COLO829 (cell line): ENCODE results near the gene C3orf70.
"Not testable (repeated sequence)": the region's sequence is repeated elsewhere in the genome, so short reads cannot be mapped to it uniquely, and the experiment has no call there.

Experiments used
- DNase-seq: peaks from one replicate; pipeline ENCODE4 v3.0.0; 2012; ENCODE audit warnings: low spot score

Gene C3orf70

GRCh38 chr3:185151101-185151963 is 1.5 kb downstream of the C3orf70 start:
- no peak for DNase-seq

- peak; percentile 35 for DNase-seq
These were observed 2.3 kb downstream of the C3orf70 start for GRCh38 chr3:185150561-185150960.

GRCh38 chr3:185149591-185149990 is 3.3 kb downstream of the C3orf70 start:
- no peak for DNase-seq

DNA sequence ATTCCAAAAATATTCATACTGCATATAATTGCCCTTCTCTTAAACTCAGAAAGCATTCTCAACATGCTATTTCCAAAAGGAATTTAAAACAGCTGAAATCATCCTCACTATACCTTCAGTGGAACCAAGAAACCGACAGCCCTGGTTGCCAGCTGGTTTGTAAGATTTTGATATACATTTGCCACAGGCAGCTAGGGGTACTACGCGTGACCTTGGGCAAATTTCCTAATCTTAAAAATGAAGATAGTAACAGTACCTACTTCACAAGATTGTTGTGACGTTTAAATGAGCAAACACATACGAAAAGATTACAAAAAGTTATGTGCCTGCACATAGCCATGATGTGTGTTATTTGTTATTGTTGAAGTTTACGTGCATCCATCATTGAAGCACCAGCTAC is 7.3 kb downstream of the C3orf70 start:
- DNase-seq = no peak

DNA sequence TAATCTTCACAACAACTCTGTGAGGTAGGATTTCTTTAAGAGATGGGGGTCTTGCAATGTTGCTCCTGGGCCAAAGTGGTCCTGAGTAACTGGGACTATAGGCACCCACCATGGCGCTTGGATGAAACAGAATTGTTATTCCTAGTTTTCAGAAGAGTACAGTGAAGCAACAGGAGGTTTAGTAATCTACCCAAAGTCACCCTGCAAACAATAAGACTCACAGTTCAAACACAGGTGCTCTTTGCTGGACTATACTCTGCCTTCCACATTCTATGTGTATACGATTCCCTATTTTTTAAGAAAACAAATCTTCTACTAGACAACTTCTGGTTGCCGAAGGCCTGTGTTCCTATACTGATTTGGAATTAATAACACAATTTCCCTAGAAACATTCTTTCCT is 8.1 kb downstream of the C3orf70 start:
- no peak for DNase-seq

GRCh38 chr3:185137821-185138220 is 15.0 kb downstream of the C3orf70 start:
- peak; percentile 77 for DNase-seq

DNA sequence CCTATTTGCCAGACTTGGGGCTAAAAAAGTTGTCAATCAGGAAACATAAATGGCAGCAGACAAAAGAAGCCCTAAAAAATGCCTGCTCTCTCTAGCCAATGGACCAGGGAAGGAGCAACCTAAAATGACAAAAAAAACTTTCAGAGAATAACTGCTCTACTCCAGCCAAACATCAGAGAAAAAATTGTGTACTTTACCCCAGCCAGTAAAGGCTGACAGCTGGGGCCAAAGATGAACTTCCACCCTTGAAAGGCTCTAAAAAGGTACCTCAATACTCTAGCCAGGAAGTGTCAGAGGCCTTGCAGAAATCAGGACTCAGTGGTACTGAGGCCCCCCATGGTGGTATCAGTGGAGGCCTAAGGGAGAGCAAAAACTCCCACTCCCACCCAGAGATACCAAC is 18.4 kb downstream of the C3orf70 start:
- no peak for DNase-seq

- DNase-seq = no peak
These were observed 21.1 kb downstream of the C3orf70 start for GRCh38 chr3:185131602-185132256.

- DNase-seq = no peak
These were observed 23.8 kb downstream of the C3orf70 start for GRCh38 chr3:185129083-185129482.

- DNase-seq = no peak
These were observed 26.7 kb downstream of the C3orf70 start for GRCh38 chr3:185126201-185126600.

- no peak for DNase-seq
These were observed 32.7 kb downstream of the C3orf70 start for GRCh38 chr3:185120126-185120525.

DNA sequence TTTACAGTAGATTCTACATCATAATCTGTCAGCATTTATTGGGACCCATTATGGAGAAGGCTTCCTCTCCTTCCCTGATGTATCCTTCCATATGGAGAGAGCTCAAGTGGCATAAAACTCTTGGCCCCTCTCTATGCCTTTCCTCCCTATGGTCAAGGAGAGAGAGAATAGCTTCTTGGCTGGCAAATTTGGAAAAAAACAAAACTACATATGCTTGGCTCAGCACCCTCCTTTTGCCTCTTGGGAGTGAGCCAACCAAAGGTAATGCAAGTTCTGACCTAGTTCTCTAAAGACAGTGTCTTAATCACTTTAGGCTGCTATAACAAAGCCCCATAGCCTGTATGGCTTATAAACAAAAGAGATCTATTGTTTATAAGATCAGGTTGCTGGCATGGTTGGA is 37.5 kb downstream of the C3orf70 start:
- no peak for DNase-seq

DNA sequence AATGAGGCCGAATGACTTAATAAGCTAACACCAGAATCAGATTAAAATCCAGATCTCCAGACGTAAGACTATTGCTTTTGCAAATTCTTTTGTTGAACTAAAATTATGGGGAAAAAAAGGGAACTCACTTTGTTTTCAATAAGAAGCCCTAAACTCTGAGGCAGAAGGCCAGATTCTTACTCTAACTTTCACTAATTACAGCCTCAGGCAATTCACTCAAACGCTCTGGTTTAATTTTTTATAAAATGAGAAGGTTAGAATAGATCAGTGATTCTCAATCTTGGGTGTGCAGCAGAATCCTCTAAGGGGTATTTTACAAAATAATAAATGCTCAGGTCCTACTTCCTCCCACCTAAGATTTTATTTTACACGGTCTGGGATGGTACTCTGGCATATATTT is 38.1 kb downstream of the C3orf70 start:
- no peak for DNase-seq

- DNase-seq = no peak
These were observed 40.7 kb downstream of the C3orf70 start for GRCh38 chr3:185112186-185112585.

GRCh38 chr3:185109012-185109411 is 43.8 kb downstream of the C3orf70 start:
- DNase-seq = not testable (repeated sequence)

DNA sequence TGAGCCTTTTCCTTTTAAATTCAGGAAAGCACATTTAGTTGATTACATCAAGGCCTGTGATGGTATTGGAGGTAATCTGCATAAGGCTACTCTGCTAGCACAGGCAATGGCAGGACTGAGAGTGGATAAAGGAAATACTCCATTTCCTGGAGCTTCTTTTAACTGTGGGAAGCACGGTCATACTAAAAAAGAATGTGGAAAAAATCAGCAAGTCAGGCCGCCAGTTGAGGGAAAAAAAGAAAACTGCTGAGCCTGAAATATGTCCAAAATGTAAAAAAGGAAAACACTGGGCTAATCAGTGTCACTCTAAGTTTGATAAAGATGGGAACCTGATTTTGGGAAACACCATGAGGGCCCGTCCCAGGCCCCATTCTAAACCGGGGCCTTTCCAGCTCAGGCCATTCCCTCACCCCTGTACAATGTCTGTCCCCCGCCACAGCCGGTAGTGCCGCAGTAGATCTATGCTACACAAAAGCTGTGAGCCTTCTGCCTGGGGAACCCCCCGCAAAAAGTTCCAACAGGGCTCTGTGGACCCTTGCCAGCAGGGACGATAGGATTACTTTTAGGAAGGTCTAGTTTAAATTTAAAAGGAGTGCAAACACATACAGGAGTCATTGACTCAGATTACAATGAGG is 46.5 kb downstream of the C3orf70 start:
- not testable (repeated sequence) for DNase-seq

GRCh38 chr3:185103359-185104127 is 49.3 kb downstream of the C3orf70 start:
- no peak for DNase-seq

DNA sequence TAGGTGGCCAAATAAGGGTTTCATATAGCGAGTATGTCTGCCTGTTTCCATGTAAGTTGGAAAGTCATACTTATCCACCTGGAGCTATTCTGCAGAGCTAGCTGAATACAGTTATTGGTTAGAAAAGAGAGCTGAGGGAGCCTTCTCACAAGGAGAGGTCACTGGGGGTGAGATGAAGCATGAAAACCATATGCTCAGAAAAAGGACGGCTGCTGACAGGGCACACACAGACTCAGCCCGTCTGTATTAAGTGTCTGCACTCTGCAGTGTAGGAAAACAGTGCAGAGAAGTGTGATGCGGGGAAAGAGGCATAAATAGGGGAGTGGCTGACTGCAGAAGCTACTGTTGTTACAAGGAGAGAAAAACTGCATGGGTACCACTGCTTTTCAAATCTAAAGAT is 58.2 kb downstream of the C3orf70 start:
- no peak for DNase-seq

GRCh38 chr3:185093116-185093515 is 59.7 kb downstream of the C3orf70 start:
- DNase-seq = no peak

- DNase-seq = no peak
These were observed 62.0 kb downstream of the C3orf70 start for GRCh38 chr3:185090811-185091210.

- peak; percentile 27 for DNase-seq
These were observed 63.1 kb downstream of the C3orf70 start for GRCh38 chr3:185089751-185090150.

DNA sequence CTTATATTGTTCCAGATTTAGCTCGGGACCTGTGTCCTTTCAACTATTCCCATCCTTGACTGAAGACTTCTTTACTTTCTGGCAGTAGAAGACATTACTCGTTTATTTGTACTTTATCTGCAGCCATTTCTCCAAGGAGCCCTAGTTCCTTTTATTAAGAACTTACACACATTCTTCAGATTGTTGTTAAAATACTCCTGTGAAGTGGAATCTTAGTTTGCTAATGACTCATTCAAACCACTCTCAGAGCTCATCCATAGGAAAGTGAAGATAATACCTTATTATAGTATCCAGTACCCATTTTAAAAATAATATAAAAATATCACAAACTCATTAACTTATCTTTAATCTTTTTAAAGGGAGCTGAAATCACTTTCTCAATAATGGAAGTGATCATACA is 63.5 kb downstream of the C3orf70 start:
- DNase-seq = no peak
